HEK293 (cell line): ENCODE measurements around the gene EFCAB10.

Experiments
- CTCF ChIP-seq: fragments of 450-650 bp; formaldehyde crosslinking; IDR thresholded peaks from 2 replicates; pipeline ENCODE4 v1.5.1; 2016; ENCODE audit warnings: missing biosample characterization, missing genetic modification characterization
- ZBTB11 ChIP-seq: fragments of 450-650 bp; formaldehyde crosslinking; conservative IDR thresholded peaks from 2 replicates; pipeline ENCODE4 v1.5.1; 2016; ENCODE audit warnings: low read depth, missing biosample characterization, missing genetic modification characterization
- ZNF423 ChIP-seq: fragments of 450-650 bp; formaldehyde crosslinking; IDR thresholded peaks from 2 replicates; pipeline ENCODE4 v1.5.1; 2016; ENCODE audit warnings: missing biosample characterization, missing genetic modification characterization

GRCh38 chr7:105621176-105621575 lies 39.9 kb upstream of the EFCAB10 start:
- no peak for TF ChIP-seq ZNF423
- TF ChIP-seq ZBTB11 = no peak
- TF ChIP-seq CTCF (tag by site-specific recombination) = no peak
